AG04450 (cell line): ENCODE measurements around the gene EXOC6. TPM values are rescaled to one million over a fixed set of nuclear protein-coding genes. Genes with fewer than 3 reads are reported as not detected.

ENCODE experiments used
- CTCF ChIA-PET: fragments of 300-600, 350-600 bp; formaldehyde crosslinking; extraction: SDS; loops from one replicate; lab custom pipeline; 2022; ENCODE audit warnings: antibody characterized with exemption, inconsistent platforms; lab: Charles Lee
- POLR2A ChIA-PET: fragments of 350-600 bp; formaldehyde crosslinking; extraction: SDS; loops from one replicate; lab custom pipeline; 2021; ENCODE audit warnings: antibody characterized with exemption, inconsistent platforms; lab: Yijun Ruan, JAX
- DNase-seq: peaks from one replicate; pipeline ENCODE4 v3.0.0-alpha.2; 2011; ENCODE audit warnings: low read depth, low spot score
- H3K27ac ChIP-seq: one replicate; pipeline ENCODE4 v1.5.1; 2012; ENCODE audit warnings: low read depth, low read length, control low read depth
- H3K27me3 ChIP-seq: one replicate; pipeline ENCODE4 v1.6.0; 2012; ENCODE audit warnings: low read length; ENCODE audit not compliant: control insufficient read depth, insufficient read depth
- H3K4me3 ChIP-seq: 2 replicates; pipeline ENCODE4 v1.5.1; 2011; ENCODE audit warnings: mild to moderate bottlenecking, low read depth, low read length, control low read depth
- H3K9me3 ChIP-seq: 2 replicates; pipeline ENCODE4 v1.5.1; 2012; ENCODE audit warnings: low read length; ENCODE audit not compliant: control insufficient read depth, insufficient read depth
- polyA plus RNA-seq: library from polyadenylated mRNA; depleted of rRNA; stranded (reverse); fragments of >200 nt; gene quantifications from 2 replicates; pipeline ENCODE4 v1.2.3, GENCODE V29; 2011
- TF ChIP-seq, protein P1 (sequence below): IDR thresholded peaks from 2 replicates; pipeline ENCODE4 v1.5.1; 2011; ENCODE audit warnings: low read depth, low read length, control low read depth, inconsistent platforms

The EXOC6 gene
- polyA plus RNA-seq, 1 experiment, result 21.8 TPM

DNA sequence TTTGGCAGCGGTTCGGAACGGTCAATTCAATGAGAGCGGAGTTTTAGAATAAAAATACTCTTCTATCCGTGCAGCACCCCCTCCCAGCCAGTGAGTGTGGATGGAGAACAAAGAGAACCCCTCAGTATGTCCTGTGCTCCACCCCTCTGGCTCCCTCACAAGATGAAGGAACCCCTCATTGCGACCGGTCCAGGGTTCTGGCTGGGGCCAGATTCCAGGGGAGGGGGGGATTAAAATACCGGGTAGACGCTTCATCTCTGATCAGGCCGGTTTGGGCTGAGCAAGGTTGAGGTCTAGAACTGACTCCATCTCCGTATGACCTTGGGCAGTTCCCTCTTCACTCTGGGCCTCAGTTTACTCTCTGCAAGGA is 218.2 kb downstream of the EXOC6 start:
- no peak for DNase-seq
- POLR2A ChIA-PET, result no interaction called here
- CTCF ChIA-PET, result interaction anchor here (1.3 to 5.3 kb wide), 3 partner anchors 10 to 60 kb away, joined by 3 to 16 read pairs (median 15); no protein-coding TSS in a partner anchor
- no peak overlapping the region for H3K4me3 ChIP-seq
- no peak overlapping the region for H3K27ac ChIP-seq
- TF ChIP-seq, protein P1, sequence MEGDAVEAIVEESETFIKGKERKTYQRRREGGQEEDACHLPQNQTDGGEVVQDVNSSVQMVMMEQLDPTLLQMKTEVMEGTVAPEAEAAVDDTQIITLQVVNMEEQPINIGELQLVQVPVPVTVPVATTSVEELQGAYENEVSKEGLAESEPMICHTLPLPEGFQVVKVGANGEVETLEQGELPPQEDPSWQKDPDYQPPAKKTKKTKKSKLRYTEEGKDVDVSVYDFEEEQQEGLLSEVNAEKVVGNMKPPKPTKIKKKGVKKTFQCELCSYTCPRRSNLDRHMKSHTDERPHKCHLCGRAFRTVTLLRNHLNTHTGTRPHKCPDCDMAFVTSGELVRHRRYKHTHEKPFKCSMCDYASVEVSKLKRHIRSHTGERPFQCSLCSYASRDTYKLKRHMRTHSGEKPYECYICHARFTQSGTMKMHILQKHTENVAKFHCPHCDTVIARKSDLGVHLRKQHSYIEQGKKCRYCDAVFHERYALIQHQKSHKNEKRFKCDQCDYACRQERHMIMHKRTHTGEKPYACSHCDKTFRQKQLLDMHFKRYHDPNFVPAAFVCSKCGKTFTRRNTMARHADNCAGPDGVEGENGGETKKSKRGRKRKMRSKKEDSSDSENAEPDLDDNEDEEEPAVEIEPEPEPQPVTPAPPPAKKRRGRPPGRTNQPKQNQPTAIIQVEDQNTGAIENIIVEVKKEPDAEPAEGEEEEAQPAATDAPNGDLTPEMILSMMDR, result no peak
- H3K27me3 ChIP-seq, result peaks cover 90% of the 10 kb centered on the region
- no peaks in the 10 kb centered on the region; the same call in 1 of the 2 replicates for H3K9me3 ChIP-seq

DNA sequence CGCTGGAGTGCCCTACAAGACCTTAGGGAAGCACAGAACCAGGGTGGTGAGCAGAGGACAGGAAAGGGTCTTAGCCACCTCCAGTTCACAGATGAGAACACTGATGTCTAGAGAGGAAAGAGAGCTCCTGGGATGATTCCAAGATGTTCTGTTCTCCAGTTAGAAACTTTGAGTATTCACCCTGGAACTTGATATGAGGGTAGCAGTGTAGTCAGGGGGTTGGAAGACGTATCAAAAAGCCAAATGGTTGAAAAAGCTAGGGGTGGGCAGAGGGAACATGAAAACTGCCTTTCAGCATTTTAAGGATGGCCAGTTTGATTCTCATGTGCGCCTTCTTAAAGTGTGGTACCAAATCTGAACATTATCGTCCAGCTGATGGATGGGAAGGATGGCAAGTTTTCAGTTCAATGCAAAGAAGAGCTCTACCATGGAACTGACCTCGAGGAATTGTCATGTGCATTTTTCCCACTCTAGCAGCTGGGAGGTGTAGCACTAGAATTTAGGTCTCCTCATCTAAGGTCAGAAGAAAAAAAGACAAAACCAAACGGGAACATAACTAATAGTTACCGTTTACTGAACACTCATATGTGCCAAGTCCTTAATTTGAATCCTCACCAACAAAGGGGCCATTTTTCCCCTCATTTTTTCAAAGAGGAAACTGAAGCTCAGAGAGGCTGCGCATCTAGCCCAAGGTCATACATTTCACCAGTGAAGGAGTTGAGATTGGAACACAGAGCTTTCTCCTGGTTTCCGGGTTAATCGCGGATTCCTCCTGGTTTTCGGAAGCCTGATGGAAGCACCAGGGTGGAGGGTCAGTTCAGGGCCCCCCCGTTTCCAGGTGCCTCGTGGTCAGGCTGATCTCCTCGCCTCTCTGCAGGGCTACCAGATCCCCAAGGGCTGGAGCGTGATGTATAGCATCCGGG is 219.4 kb downstream of the EXOC6 start:
- Histone ChIP-seq H3K4me3 (no peak overlapping the region), H3K27me3 (peaks cover 92% of the 10 kb centered on the region), H3K9me3 (no peaks in the 10 kb centered on the region), H3K27ac (no peak overlapping the region)
- POLR2A ChIA-PET, result no interaction called here
- no peak for DNase-seq
- TF ChIP-seq, protein P1, result no peak
- CTCF ChIA-PET, result interaction anchor here (0.7 to 5.3 kb wide), 5 partner anchors 9 to 443 kb away, joined by 3 to 16 read pairs (median 5); no protein-coding TSS in a partner anchor

DNA sequence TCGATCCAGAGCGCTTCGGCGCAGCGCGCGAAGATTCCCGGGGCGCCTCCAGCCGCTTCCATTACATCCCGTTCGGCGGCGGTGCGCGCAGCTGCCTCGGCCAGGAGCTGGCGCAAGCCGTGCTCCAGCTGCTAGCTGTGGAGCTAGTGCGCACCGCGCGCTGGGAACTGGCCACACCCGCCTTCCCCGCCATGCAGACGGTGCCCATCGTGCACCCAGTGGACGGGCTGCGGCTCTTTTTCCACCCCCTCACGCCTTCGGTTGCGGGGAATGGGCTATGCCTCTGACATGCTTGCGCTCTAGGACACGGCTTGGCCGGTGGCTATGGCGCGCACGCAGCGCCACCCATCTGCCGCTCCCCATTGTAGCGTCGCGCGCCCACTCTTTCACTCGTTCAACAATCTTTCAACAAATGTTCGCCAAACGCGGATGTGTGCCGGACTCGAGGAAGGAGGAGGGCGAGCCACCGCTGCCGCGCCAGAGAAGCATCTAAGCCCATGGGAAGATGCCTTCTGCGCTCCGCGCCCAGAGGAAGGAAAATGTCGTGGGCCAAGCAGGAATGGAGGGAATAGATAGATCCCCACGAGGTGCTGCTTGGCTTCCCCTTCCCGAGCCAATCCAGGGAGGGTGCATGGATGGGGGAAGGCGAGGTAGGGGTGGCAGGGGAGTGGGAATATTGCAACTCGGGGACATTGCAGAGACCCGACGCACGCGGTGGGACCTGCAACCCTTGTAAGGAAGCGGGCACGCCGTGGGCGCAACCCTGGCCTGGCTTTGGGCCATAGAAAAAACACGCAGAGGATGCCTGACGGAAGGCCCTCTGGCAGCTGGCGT is 220.3 kb downstream of the EXOC6 start:
- Histone ChIP-seq H3K4me3 (peak overlapping the region; percentile 29), H3K27ac (no peak overlapping the region), H3K27me3 (peaks cover 92% of the 10 kb centered on the region), H3K9me3 (no peaks in the 10 kb centered on the region; the same call in 1 of the 2 replicates)
- POLR2A ChIA-PET, result interaction anchor here (0.6 kb wide), 1 partner anchor 37 kb away, joined by 8 read pairs; no protein-coding TSS in a partner anchor
- DNase-seq, result no peak
- TF ChIP-seq, protein P1, result peak; percentile 9; the same call in 1 of the 2 replicates
- CTCF ChIA-PET, result interaction anchor here (1.9 kb wide), 1 partner anchor 11 kb away, joined by 16 read pairs; no protein-coding TSS in a partner anchor

DNA sequence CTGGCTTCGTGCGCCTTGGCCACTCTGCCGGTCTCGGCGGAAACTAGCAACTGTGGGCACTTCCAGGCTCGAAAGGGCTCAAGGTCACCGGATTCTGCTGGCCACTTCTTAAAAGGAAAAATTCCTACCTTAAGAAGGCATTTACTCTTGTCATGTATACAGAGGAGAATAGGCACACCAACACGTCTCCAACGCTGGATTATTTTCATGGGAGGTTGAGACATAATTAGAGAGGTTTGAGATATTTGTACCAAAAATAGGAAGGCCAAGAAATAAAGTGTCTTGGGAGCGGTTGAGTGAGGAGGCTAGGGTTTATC is 220.9 kb downstream of the EXOC6 start:
- Histone ChIP-seq H3K9me3 (no peaks in the 10 kb centered on the region; the same call in 1 of the 2 replicates), H3K27me3 (peaks cover 92% of the 10 kb centered on the region), H3K27ac (no peak overlapping the region), H3K4me3 (no peak overlapping the region)
- ChIA-PET CTCF (interaction anchor here (2.2 kb wide), 1 partner anchor 12 kb away, joined by 15 read pairs; no protein-coding TSS in a partner anchor), POLR2A (no interaction called here)
- DNase-seq, result no peak
- TF ChIP-seq, protein P1, result no peak
